GM12892 (cell line): ENCODE results near the gene NOD1.

ENCODE experiments used
- POLR2A ChIP-seq: IDR thresholded peaks from 2 replicates; pipeline ENCODE4 v1.6.1; 2011; ENCODE audit warnings: low read depth, low read length, control low read depth
- TAF1 ChIP-seq: IDR thresholded peaks from 2 replicates; pipeline ENCODE4 v1.6.1; 2011; ENCODE audit warnings: low read depth, mild to moderate bottlenecking, control low read depth, low read length, borderline replicate concordance

DNA sequence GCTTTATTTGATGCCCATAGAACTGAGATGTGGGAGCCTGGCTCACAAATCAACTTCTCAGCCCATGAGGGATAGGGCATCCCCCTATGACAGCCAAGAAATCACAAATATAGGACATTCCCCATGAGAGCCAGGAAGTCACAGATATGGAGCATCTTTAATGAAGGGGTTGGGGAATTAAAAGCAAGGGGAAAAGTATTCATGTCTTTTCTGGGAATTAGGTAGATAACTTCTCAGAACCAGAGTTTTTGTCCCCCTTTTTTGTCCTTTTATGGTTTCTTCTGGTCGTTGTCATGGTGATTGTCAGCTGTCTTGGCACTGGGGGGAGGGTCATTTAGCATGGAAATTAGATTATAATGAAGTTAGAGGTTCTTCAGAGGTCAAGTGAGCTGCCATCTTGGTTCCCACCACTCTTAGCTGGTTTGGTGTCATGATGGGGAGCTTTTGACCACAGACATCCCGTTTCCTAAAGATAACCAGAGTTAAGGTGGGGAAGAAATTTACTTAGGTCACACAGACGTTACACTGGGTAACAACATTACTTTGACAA lies 56.9 kb downstream of the NOD1 start:
- TF ChIP-seq POLR2A (no peak), TAF1 (no peak)
